H1 (cell line): Measurements from ENCODE around the gene TNNI3. TPM values are rescaled to one million over a fixed set of nuclear protein-coding genes. Genes with fewer than 3 reads are reported as not detected.

Source experiments
- CTCF ChIA-PET: fragments of 300-600 bp; sonication (Branson Sonifier 250); formaldehyde crosslinking; loops from one replicate; lab custom pipeline; 2021; ENCODE audit not compliant: partially characterized antibody; lab: Charles Lee
- POLR2A ChIA-PET: fragments of 300-600 bp; sonication (Branson Sonifier 250); formaldehyde crosslinking; loops from one replicate; lab custom pipeline; 2021; ENCODE audit warnings: inconsistent platforms; ENCODE audit not compliant: partially characterized antibody; lab: Charles Lee
- DNase-seq, 2 experiments: peaks; one replicate each; pipeline versions ENCODE4 v3.0.0 to v3.0.0-alpha.2; 2010 to 2022; ENCODE audit warnings: low spot score in 2 of 2, low read depth in 1 of 2, mixed read lengths in 1 of 2
- FAIRE-seq: peaks from 2 replicates; lab custom pipeline; 2011; peaks lifted over from hg19 to GRCh38; lab: Jason Lieb, UNC
- H2AFZ ChIP-seq: 2 replicates; pipeline ENCODE4 v1.8.1; 2012; ENCODE audit warnings: low read length, inconsistent platforms
- H2AK5ac ChIP-seq: 2 replicates; pipeline ENCODE4 v1.6.1; 2013; ENCODE audit warnings: low read depth, low read length
- H2BK120ac ChIP-seq: replicated peaks from 2 replicates; pipeline ENCODE3; 2013; ENCODE audit warnings: low read depth, low read length, inconsistent platforms
- H2BK12ac ChIP-seq: 2 replicates; pipeline ENCODE4 v1.6.1; 2013; ENCODE audit warnings: low read depth, low read length
- H2BK15ac ChIP-seq: 2 replicates; pipeline ENCODE4 v1.6.1; 2013; ENCODE audit warnings: low read length
- H2BK20ac ChIP-seq: 2 replicates; pipeline ENCODE4 v1.6.1; 2013; ENCODE audit warnings: low read length
- H2BK5ac ChIP-seq: 2 replicates; pipeline ENCODE4 v1.6.1; 2013; ENCODE audit warnings: low read depth, low read length
- H3K14ac ChIP-seq: 2 replicates; pipeline ENCODE4 v1.6.1; 2013; ENCODE audit warnings: inconsistent platforms; ENCODE audit not compliant: insufficient read length
- H3K18ac ChIP-seq: 2 replicates; pipeline ENCODE4 v1.6.1; 2013; ENCODE audit warnings: low read length; ENCODE audit errors: extremely low read depth
- H3K23ac ChIP-seq: 2 replicates; pipeline ENCODE4 v1.6.1; 2013; ENCODE audit warnings: inconsistent platforms; ENCODE audit not compliant: insufficient read length
- H3K23me2 ChIP-seq: 2 replicates; pipeline ENCODE4 v1.6.1; 2013; ENCODE audit warnings: low read depth, low read length
- H3K27ac ChIP-seq: 2 replicates; pipeline ENCODE4 v1.6.1; 2011; ENCODE audit warnings: low read depth, low read length, inconsistent platforms
- H3K27me3 ChIP-seq, 4 experiments: replicated peaks in 1 of 4; 1 replicate in 1 of 4; 2 replicates in 3 of 4; pipeline versions ENCODE4 v1.6.1 to v1.8.1; 2011 to 2013; ENCODE audit warnings: low read length in 3 of 4, mild to moderate bottlenecking in 3 of 4, inconsistent platforms in 2 of 4, mixed read lengths in 2 of 4, moderate library complexity in 1 of 4; ENCODE audit not compliant: control insufficient read depth in 3 of 4, insufficient read depth in 3 of 4; ENCODE audit errors: extremely low read depth in 1 of 4
- H3K36me3 ChIP-seq, 4 experiments: 2 replicates each; pipeline versions ENCODE4 v1.6.1 to v1.8.1; 2011 to 2013; ENCODE audit warnings: mild to moderate bottlenecking in 4 of 4, low read length in 3 of 4, moderate library complexity in 2 of 4, control low read depth in 1 of 4, inconsistent platforms in 1 of 4; ENCODE audit not compliant: insufficient read depth in 4 of 4, control insufficient read depth in 2 of 4
- H3K4ac ChIP-seq: replicated peaks from 2 replicates; pipeline ENCODE3; 2013; ENCODE audit warnings: low read length, low read depth, mixed read lengths, inconsistent platforms; ENCODE audit not compliant: insufficient read length
- H3K4me1 ChIP-seq, 4 experiments: replicated peaks in 1 of 4; 1 replicate in 1 of 4; 2 replicates in 3 of 4; pipeline versions ENCODE4 v1.6.1 to v1.8.1; 2011 to 2013; ENCODE audit warnings: low read length in 3 of 4, inconsistent platforms in 2 of 4, mixed read lengths in 1 of 4; ENCODE audit not compliant: insufficient read depth in 4 of 4, control insufficient read depth in 3 of 4
- H3K4me2 ChIP-seq, 2 experiments: 2 replicates each; pipeline versions ENCODE4 v1.6.1 to v1.8.1; 2011 to 2013; ENCODE audit warnings: low read depth in 2 of 2, low read length in 2 of 2, control low read depth in 1 of 2, inconsistent platforms in 1 of 2, mild to moderate bottlenecking in 1 of 2; ENCODE audit not compliant: insufficient read depth in 1 of 2
- H3K4me3 ChIP-seq, 4 experiments: fragments of 200-600, 300-600 bp in 1 of 4; sonication (generic), shearing (Covaris generic), sonication (Bioruptor Twin) in 1 of 4; 2 replicates each; pipeline versions ENCODE4 v1.5.1 to v1.8.1; 2011 to 2016; ENCODE audit warnings: low read length in 4 of 4, low read depth in 3 of 4, control low read depth in 2 of 4, inconsistent platforms in 2 of 4, mild to moderate bottlenecking in 2 of 4, mixed read lengths in 1 of 4, moderate library complexity in 1 of 4; ENCODE audit not compliant: insufficient read depth in 2 of 4; ENCODE audit errors: extremely low read depth in 1 of 4
- H3K56ac ChIP-seq: replicated peaks from 2 replicates; pipeline ENCODE3; 2013; ENCODE audit warnings: low read depth, mild to moderate bottlenecking, mixed read lengths, low read length, inconsistent platforms; ENCODE audit not compliant: insufficient read length
- H3K79me1 ChIP-seq: 2 replicates; pipeline ENCODE4 v1.6.1; 2013; ENCODE audit warnings: low read depth, low read length, control low read depth
- H3K79me2 ChIP-seq, 2 experiments: 2 replicates each; pipeline versions ENCODE4 v1.6.1 to v1.8.1; 2012 to 2013; ENCODE audit warnings: low read length in 2 of 2, mild to moderate bottlenecking in 2 of 2, inconsistent platforms in 1 of 2; ENCODE audit not compliant: insufficient read depth in 2 of 2, control insufficient read depth in 1 of 2
- H3K9ac ChIP-seq, 4 experiments: replicated peaks in 1 of 4; 1 replicate in 1 of 4; 2 replicates in 3 of 4; pipeline versions ENCODE4 v1.6.1 to v1.8.1; 2011 to 2013; ENCODE audit warnings: low read depth in 3 of 4, low read length in 3 of 4, control low read depth in 2 of 4, mild to moderate bottlenecking in 2 of 4, moderate library complexity in 2 of 4, inconsistent platforms in 1 of 4; ENCODE audit errors: extremely low read depth in 1 of 4
- H3K9me3 ChIP-seq, 2 experiments: 2 replicates each; pipeline versions ENCODE4 v1.6.1 to v1.8.1; 2012 to 2013; ENCODE audit warnings: mild to moderate bottlenecking in 2 of 2, moderate library complexity in 2 of 2, control low read depth in 1 of 2, inconsistent platforms in 1 of 2, low read depth in 1 of 2, low read length in 1 of 2, mixed read lengths in 1 of 2; ENCODE audit not compliant: insufficient read depth in 2 of 2
- H4K20me1 ChIP-seq, 2 experiments: replicated peaks in 1 of 2; 2 replicates each; pipeline versions ENCODE3 to v1.8.1; 2011 to 2013; ENCODE audit warnings: inconsistent platforms in 2 of 2, low read length in 2 of 2, mild to moderate bottlenecking in 1 of 2; ENCODE audit not compliant: insufficient read depth in 2 of 2, control insufficient read depth in 1 of 2
- H4K5ac ChIP-seq: 2 replicates; pipeline ENCODE4 v1.6.1; 2013; ENCODE audit warnings: low read length, low read depth, mixed read lengths, inconsistent platforms; ENCODE audit not compliant: insufficient read length
- H4K8ac ChIP-seq: 2 replicates; pipeline ENCODE4 v1.8.0; 2013; ENCODE audit warnings: mild to moderate bottlenecking, moderate library complexity, low read length, inconsistent platforms; ENCODE audit not compliant: insufficient read depth; ENCODE audit errors: extremely low read depth
- H4K91ac ChIP-seq: replicated peaks from 2 replicates; pipeline ENCODE3; 2013; ENCODE audit warnings: low read length, mixed read lengths, inconsistent platforms; ENCODE audit not compliant: insufficient read length
- ASH2L ChIP-seq: fragments of 200-600, 300-600 bp; sonication (generic); IDR thresholded peaks from one replicate; pipeline ENCODE4 v1.7.1; 2017; ENCODE audit warnings: low read length
- ATF3 ChIP-seq: IDR thresholded peaks from 2 replicates; pipeline ENCODE4 v1.6.1; 2011; ENCODE audit warnings: low read depth, mild to moderate bottlenecking, low read length; ENCODE audit not compliant: insufficient read depth
- BACH1 ChIP-seq: IDR thresholded peaks from 2 replicates; pipeline ENCODE4 v1.6.1; 2012; ENCODE audit warnings: low read length, improper control_type of control experiment
- GTF2F1 ChIP-seq: IDR thresholded peaks from 2 replicates; pipeline ENCODE4 v1.6.1; 2012; ENCODE audit warnings: low read depth, low read length, improper control_type of control experiment, borderline replicate concordance
- JUN ChIP-seq: IDR thresholded peaks from 2 replicates; pipeline ENCODE4 v1.6.1; 2011; ENCODE audit warnings: low read depth, mild to moderate bottlenecking, improper control_type of control experiment, low read length
- MAFK ChIP-seq: IDR thresholded peaks from 2 replicates; pipeline ENCODE4 v1.6.1; 2012; ENCODE audit warnings: low read depth, mild to moderate bottlenecking, improper control_type of control experiment, low read length
- NRF1 ChIP-seq: IDR thresholded peaks from 2 replicates; pipeline ENCODE4 v1.6.1; 2011; ENCODE audit warnings: mild to moderate bottlenecking, low read depth, low read length, improper control_type of control experiment
- SIX5 ChIP-seq: IDR thresholded peaks from 2 replicates; pipeline ENCODE4 v1.6.1; 2011; ENCODE audit warnings: mild to moderate bottlenecking, low read depth, low read length
- SP4 ChIP-seq: IDR thresholded peaks from 2 replicates; pipeline ENCODE4 v1.6.1; 2012; ENCODE audit warnings: low read length, inconsistent platforms
- YY1 ChIP-seq: IDR thresholded peaks from 2 replicates; pipeline ENCODE4 v1.6.1; 2011; ENCODE audit warnings: low read depth, mild to moderate bottlenecking, low read length
- WGBS, 2 experiments: shearing (Covaris generic) in 1 of 2; methylation state at CpG; one replicate each; pipeline versions ENCODE4 v1.1.6 to v1.1.7; 2013 to 2015; ENCODE audit warnings: low lambda C conversion rate in 2 of 2, mixed read lengths in 2 of 2, inconsistent platforms in 1 of 2, low coverage in 1 of 2, missing lambda C conversion rate in 1 of 2; ENCODE audit not compliant: insufficient replicate concordance in 2 of 2, insufficient coverage in 1 of 2, insufficient read length in 1 of 2; ENCODE audit errors: extremely low coverage in 1 of 2, missing lambda C conversion rate in 1 of 2; 5-methylcytosine and 5-hydroxymethylcytosine counted together
- polyA plus RNA-seq, 7 experiments: library from polyadenylated mRNA; depleted of rRNA in 3 of 7; stranded (reverse) in 5 of 7; unstranded in 2 of 7; fragments of >200 nt in 5 of 7; fragments of 200-250 nt in 2 of 7; gene quantifications; 1 replicate in 5 of 7; 2 replicates in 1 of 7; 4 replicates in 1 of 7; pipeline versions ENCODE4 v1.2.1 to v1.2.3, GENCODE V29; 2011 to 2013; ENCODE audit warnings: missing spikeins in 2 of 7, mixed read lengths in 2 of 7
- total RNA-seq: library from RNA; stranded (reverse); fragmentation: NEBNext Ultra II Directional; extraction: Animal tissue kit (Norgen Biotek cat#: 25700); gene quantifications from 2 replicates; pipeline ENCODE4 v1.2.1, GENCODE V29; 2021
- TF ChIP-seq, protein P1 (sequence below): IDR thresholded peaks from 2 replicates; pipeline ENCODE4 v1.6.1; 2011; ENCODE audit warnings: low read length, improper control_type of control experiment

TNNI3 gene
- total and polyA plus RNA-seq, 2 of the 8 experiments (the other 6 are each of a cell fraction or from before 2014, with no cell fraction given): 16.9 to 56.0 TPM

- Histone ChIP-seq H2BK12ac (no peak overlapping the region; the same call in 1 of the 2 replicates), H2BK15ac (no peak overlapping the region), H3K79me2 (peaks cover 0 to 28% of the 10 kb centered on the region in 2 experiments; a peak in 2 of 4 replicates), H3K56ac (no peak overlapping the region), H3K9me3 (no peaks in the 10 kb centered on the region), H3K23ac (no peak overlapping the region), H4K91ac (peak overlapping the region; percentile 3), H4K5ac (peak overlapping the region; percentile 1), H2BK20ac (no peak overlapping the region), H3K14ac (no peak overlapping the region), H3K9ac (peak overlapping the region in 3 of 4 experiments; percentile 28 to 76 (median 48); a peak in 5 of 7 replicates), H2BK5ac (peak overlapping the region; percentile 93; the same call in 1 of the 2 replicates), H3K23me2 (peaks cover 17% of the 10 kb centered on the region), H2AFZ (peak overlapping the region; percentile 54), H3K27me3 (no peaks in the 10 kb centered on the region), H3K18ac (peak overlapping the region; percentile 24; the same call in 1 of the 2 replicates), H3K4me3 (peak overlapping the region; percentile 69 to 89 (median 79)), H4K8ac (0 out of 2 replicates have a peak overlapping the region, but pooled peaks have one; percentile 88), H4K20me1 (peaks cover 16 to 21% of the 10 kb centered on the region in 2 experiments), H3K36me3 (no peaks in the 10 kb centered on the region), H3K4me2 (peak overlapping the region; percentile 73 to 99), H3K4ac (no peak overlapping the region), H2AK5ac (no peak overlapping the region), H3K79me1 (peaks cover 17% of the 10 kb centered on the region), H3K27ac (0 out of 2 replicates have a peak overlapping the region, but pooled peaks have one; percentile 46), H3K4me1 (peaks cover 0 to 20% (median 12%) of the 10 kb centered on the region in 4 experiments; a peak in 5 of 7 replicates), H2BK120ac (no peak overlapping the region)
- no peak for DNase-seq
- CTCF ChIA-PET: interaction anchor here (0.6 to 2.4 kb wide), 5 partner anchors 11 to 187 kb away, joined by 3 to 7 read pairs (median 3); no protein-coding TSS in a partner anchor
- POLR2A ChIA-PET: interaction anchor here (0.8 to 6.4 kb wide), 15 partner anchors 11 to 653 kb away, joined by 3 to 72 read pairs (median 5); partner anchors contain the start of gene BRSK1
- WGBS, 2 experiments: 73% methylated on average over 13 of the region's 14 CpGs; no CpG with 5 or more reads in 1 of the 2 experiments
- no peak for FAIRE-seq
- no peak for TF ChIP-seq ASH2L
- TF ChIP-seq SP4: no peak
- TF ChIP-seq SIX5: no peak
- no peak for TF ChIP-seq JUN
- no peak for TF ChIP-seq ATF3
- TF ChIP-seq MAFK: no peak
- TF ChIP-seq, protein P1, sequence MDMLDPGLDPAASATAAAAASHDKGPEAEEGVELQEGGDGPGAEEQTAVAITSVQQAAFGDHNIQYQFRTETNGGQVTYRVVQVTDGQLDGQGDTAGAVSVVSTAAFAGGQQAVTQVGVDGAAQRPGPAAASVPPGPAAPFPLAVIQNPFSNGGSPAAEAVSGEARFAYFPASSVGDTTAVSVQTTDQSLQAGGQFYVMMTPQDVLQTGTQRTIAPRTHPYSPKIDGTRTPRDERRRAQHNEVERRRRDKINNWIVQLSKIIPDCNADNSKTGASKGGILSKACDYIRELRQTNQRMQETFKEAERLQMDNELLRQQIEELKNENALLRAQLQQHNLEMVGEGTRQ: no peak
- TF ChIP-seq YY1: no peak
- no peak for TF ChIP-seq BACH1
- TF ChIP-seq GTF2F1: no peak
- TF ChIP-seq NRF1: no peak
Observed at GRCh38 chr19:55119053-55119452, 38.5 kb downstream of the TNNI3 start.
